ENCODE measurements around the gene KRT72. TPM values are rescaled to one million over a fixed set of nuclear protein-coding genes. Genes with fewer than 3 reads are reported as not detected.

KRT72 gene
- total RNA-seq, 6 donors from 2014 or later = 0.11 to 0.37 TPM; not detected in 4

DNA sequence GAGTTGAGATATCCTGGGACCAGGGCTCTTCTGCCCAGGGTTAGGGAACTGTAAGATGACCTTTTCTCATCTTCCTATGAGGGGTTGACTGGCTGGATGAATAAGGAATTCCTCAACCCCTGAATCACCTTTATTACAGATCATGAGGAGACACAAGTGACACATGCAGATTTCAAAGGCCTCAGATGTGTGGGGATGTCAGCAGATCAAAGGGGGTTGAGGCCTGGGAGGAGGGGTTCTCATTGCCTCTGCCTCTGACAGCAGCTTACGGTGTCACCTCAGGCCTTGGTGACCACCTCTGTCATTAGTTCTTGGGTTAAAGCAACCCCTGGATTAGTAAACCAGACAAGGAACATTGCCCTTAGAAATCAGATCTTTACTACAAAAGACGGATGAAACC is 2.1 kb upstream of the KRT72 start:
- no peak for DNase-seq
- ATAC-seq (ENCODE audit: low FRiP score in 2 of 2) = no peak
- no peaks in the 10 kb centered on the region for H3K9me3 ChIP-seq
- no peak overlapping the region for H3K27ac ChIP-seq
- TF ChIP-seq POLR2A (IDR thresholded peaks at IDR 0.05) (no peak), POLR2AphosphoS5 (IDR thresholded peaks at IDR 0.05) (no peak), EP300 (IDR thresholded peaks at IDR 0.05) (no peak)
- TF ChIP-seq, protein P1, sequence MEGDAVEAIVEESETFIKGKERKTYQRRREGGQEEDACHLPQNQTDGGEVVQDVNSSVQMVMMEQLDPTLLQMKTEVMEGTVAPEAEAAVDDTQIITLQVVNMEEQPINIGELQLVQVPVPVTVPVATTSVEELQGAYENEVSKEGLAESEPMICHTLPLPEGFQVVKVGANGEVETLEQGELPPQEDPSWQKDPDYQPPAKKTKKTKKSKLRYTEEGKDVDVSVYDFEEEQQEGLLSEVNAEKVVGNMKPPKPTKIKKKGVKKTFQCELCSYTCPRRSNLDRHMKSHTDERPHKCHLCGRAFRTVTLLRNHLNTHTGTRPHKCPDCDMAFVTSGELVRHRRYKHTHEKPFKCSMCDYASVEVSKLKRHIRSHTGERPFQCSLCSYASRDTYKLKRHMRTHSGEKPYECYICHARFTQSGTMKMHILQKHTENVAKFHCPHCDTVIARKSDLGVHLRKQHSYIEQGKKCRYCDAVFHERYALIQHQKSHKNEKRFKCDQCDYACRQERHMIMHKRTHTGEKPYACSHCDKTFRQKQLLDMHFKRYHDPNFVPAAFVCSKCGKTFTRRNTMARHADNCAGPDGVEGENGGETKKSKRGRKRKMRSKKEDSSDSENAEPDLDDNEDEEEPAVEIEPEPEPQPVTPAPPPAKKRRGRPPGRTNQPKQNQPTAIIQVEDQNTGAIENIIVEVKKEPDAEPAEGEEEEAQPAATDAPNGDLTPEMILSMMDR (IDR thresholded peaks at IDR 0.05) = no peak
- peaks cover 0 to 15% (median 6%) of the 10 kb centered on the region in 4 donors for H3K27me3 ChIP-seq
- no peak overlapping the region for H3K4me3 ChIP-seq
- H3K36me3 ChIP-seq = no peaks in the 10 kb centered on the region
- WGBS, 2 donors = 38 to 87% methylated on average over 2 of the region's 2 CpGs
- no peaks in the 10 kb centered on the region for H3K4me1 ChIP-seq

- DNase-seq (no peak), ATAC-seq (ENCODE audit: low FRiP score in 2 of 2) (no peak)
- 88 to 90% methylated on average over 5 of the region's 5 CpGs for WGBS, 2 donors
- no peaks in the 10 kb centered on the region for H3K4me1 ChIP-seq
- TF ChIP-seq, protein P1 (IDR thresholded peaks at IDR 0.05) = no peak
- TF ChIP-seq POLR2A (IDR thresholded peaks at IDR 0.05) (no peak), POLR2AphosphoS5 (IDR thresholded peaks at IDR 0.05) (no peak), EP300 (IDR thresholded peaks at IDR 0.05) (no peak)
- H3K9me3 ChIP-seq = no peaks in the 10 kb centered on the region
- H3K27me3 ChIP-seq = peaks cover 0 to 15% (median 6%) of the 10 kb centered on the region in 4 donors
- no peaks in the 10 kb centered on the region for H3K36me3 ChIP-seq
- H3K4me3 ChIP-seq = no peak overlapping the region
- H3K27ac ChIP-seq = no peak overlapping the region
These were observed 1.3 kb upstream of the KRT72 start for GRCh38 chr12:52602552-52602951.

DNA sequence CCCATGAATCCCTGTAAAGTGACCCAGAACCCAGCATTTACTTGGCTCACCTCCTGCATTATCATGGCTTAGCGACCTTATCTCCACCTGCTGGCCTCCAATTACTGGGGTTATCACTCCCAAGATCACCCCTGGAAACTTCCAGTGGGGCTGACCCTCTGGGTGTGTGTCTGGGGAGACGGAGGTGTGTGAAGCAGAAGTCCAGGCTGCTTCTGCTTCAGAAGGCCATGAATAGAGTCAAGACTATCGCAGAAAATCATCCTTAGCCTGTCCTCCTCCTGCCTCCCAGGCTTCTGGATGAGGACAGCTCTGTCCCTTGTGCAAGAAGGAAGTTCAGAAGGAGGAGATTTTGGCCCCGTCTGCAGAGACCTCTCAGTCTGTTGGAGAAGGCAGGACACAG is 408 bp upstream of the KRT72 start:
- no peak for ATAC-seq (ENCODE audit: low FRiP score in 2 of 2)
- 58 to 77% methylated on average over 4 of the region's 4 CpGs for WGBS, 2 donors
- no peak overlapping the region for H3K4me3 ChIP-seq

GRCh38 chr12:52600475-52600874 is 788 bp downstream of the KRT72 start:
- Histone ChIP-seq H3K9me3 (no peaks in the 10 kb centered on the region), H3K27ac (no peak overlapping the region), H3K4me3 (no peak overlapping the region), H3K36me3 (no peaks in the 10 kb centered on the region), H3K27me3 (peaks cover 0 to 15% (median 6%) of the 10 kb centered on the region in 4 donors), H3K4me1 (no peaks in the 10 kb centered on the region)
- DNase-seq (no peak), ATAC-seq (ENCODE audit: low FRiP score in 2 of 2) (no peak)
- 83 to 86% methylated on average over 12 of the region's 12 CpGs for WGBS, 2 donors
- TF ChIP-seq, protein P1 (IDR thresholded peaks at IDR 0.05) = no peak
- TF ChIP-seq EP300 (IDR thresholded peaks at IDR 0.05) (no peak), POLR2AphosphoS5 (IDR thresholded peaks at IDR 0.05) (no peak), POLR2A (IDR thresholded peaks at IDR 0.05) (no peak)

More for the DNA sequence above, 408 bp upstream of the KRT72 start:
- no peak overlapping the region for H3K27ac ChIP-seq
- peaks cover 0 to 15% (median 6%) of the 10 kb centered on the region in 4 donors for H3K27me3 ChIP-seq
- H3K4me1 ChIP-seq = no peaks in the 10 kb centered on the region
- TF ChIP-seq POLR2A (IDR thresholded peaks at IDR 0.05) = no peak
- no peak for TF ChIP-seq POLR2AphosphoS5 (IDR thresholded peaks at IDR 0.05)
- TF ChIP-seq EP300 (IDR thresholded peaks at IDR 0.05) = no peak
- TF ChIP-seq, protein P1 (IDR thresholded peaks at IDR 0.05) = no peak
- no peaks in the 10 kb centered on the region for H3K9me3 ChIP-seq
- no peaks in the 10 kb centered on the region for H3K36me3 ChIP-seq
- no peak for DNase-seq

DNA sequence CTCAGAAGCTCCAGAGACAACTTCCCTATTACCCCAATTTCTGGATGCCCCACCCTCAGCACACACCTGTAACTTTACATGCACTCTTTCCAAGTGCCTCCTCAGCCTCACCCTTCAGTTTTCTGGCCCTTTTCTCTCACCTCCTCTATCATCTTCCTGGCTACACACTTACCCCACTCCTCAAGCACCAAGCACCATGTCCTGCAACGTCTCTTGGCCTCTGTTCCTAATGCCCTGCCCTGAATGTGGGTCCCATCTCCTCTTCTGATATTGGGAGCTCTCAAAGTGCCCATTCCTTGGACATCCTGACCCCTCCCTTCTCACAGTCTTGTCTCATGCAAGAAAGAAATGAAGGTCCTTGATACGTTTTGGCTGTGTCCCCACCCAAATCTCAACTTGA is 1.2 kb downstream of the KRT72 start:
- WGBS, 2 donors = 49 to 59% methylated on average over 2 of the region's 2 CpGs
- TF ChIP-seq POLR2AphosphoS5 (IDR thresholded peaks at IDR 0.05) (no peak), POLR2A (IDR thresholded peaks at IDR 0.05) (no peak), EP300 (IDR thresholded peaks at IDR 0.05) (no peak)
- TF ChIP-seq, protein P1 (IDR thresholded peaks at IDR 0.05) = no peak
- ATAC-seq (ENCODE audit: low FRiP score in 2 of 2) (no peak), DNase-seq (no peak)
- no peak overlapping the region for H3K4me3 ChIP-seq
- no peak overlapping the region for H3K27ac ChIP-seq
- H3K9me3 ChIP-seq = no peaks in the 10 kb centered on the region
- no peaks in the 10 kb centered on the region for H3K36me3 ChIP-seq
- H3K4me1 ChIP-seq = no peaks in the 10 kb centered on the region
- H3K27me3 ChIP-seq = peaks cover 0 to 15% (median 6%) of the 10 kb centered on the region in 4 donors
